Endothelial cell of umbilical vein (primary cell): ENCODE data around the gene AIDA. TPM values are rescaled to one million over a fixed set of nuclear protein-coding genes. Genes with fewer than 3 reads are reported as not detected.
"Not testable (repeated sequence)": the region's sequence is repeated elsewhere in the genome, so short reads cannot be mapped to it uniquely, and the experiment has no call there.

Source experiments
- BruUV-seq: library from RNA; stranded (reverse); fragments of 400-500 nt; replicated peaks from 2 replicates; lab custom pipeline; 2021; lab: Mats Ljungman, UMichigan
- CTCF ChIA-PET: fragments of 300-600, 350-600 bp; sonication (Branson Sonifier 250); formaldehyde crosslinking; loops from one replicate; lab custom pipeline; 2021; ENCODE audit warnings: antibody characterized with exemption, inconsistent platforms; lab: Charles Lee
- POLR2A ChIA-PET: fragments of 300-600, 350-600 bp; sonication (Branson Sonifier 250); formaldehyde crosslinking; loops from one replicate; lab custom pipeline; 2021; ENCODE audit warnings: antibody characterized with exemption, inconsistent platforms; lab: Charles Lee
- DNase-seq: peaks from one replicate; pipeline ENCODE4 v3.0.0-alpha.2; 2011; ENCODE audit warnings: low read depth, low spot score
- FAIRE-seq: peaks from 2 replicates; lab custom pipeline; 2011; peaks lifted over from hg19 to GRCh38; lab: Jason Lieb, UNC
- H2AFZ ChIP-seq: 2 replicates; pipeline ENCODE4 v1.6.0; 2012; ENCODE audit warnings: low read depth, low read length, control low read depth, inconsistent platforms
- H3K27ac ChIP-seq: 2 replicates; pipeline ENCODE4 v1.5.1; 2011; ENCODE audit warnings: low read depth, mild to moderate bottlenecking, control low read depth, low read length, moderate library complexity; ENCODE audit not compliant: insufficient read depth
- H3K27me3 ChIP-seq, 2 experiments: 2 replicates each; pipeline versions ENCODE4 v1.6.0 to v1.6.1; 2011; ENCODE audit warnings: low read length in 2 of 2, mixed read lengths in 1 of 2; ENCODE audit not compliant: control insufficient read depth in 2 of 2, insufficient read depth in 2 of 2
- H3K36me3 ChIP-seq, 2 experiments: 2 replicates in 1 of 2; 3 replicates in 1 of 2; pipeline ENCODE4 v1.5.1; 2011; ENCODE audit warnings: low read length in 2 of 2, mild to moderate bottlenecking in 1 of 2, moderate library complexity in 1 of 2; ENCODE audit not compliant: control insufficient read depth in 2 of 2, insufficient read depth in 2 of 2; ENCODE audit errors: extremely low read depth in 1 of 2
- H3K4me1 ChIP-seq: 3 replicates; pipeline ENCODE4 v1.5.1; 2011; ENCODE audit warnings: mild to moderate bottlenecking, low read length; ENCODE audit not compliant: control insufficient read depth, insufficient read depth; ENCODE audit errors: extremely low read depth
- H3K4me2 ChIP-seq: 2 replicates; pipeline ENCODE4 v1.6.1; 2011; ENCODE audit warnings: low read length, control low read depth, mixed read lengths; ENCODE audit not compliant: insufficient read depth
- H3K4me3 ChIP-seq, 3 experiments: fragments of 200-600 bp in 1 of 3; sonication (generic), shearing (Covaris generic) in 1 of 3; replicated peaks in 1 of 3; 2 replicates each; pipeline ENCODE4 v1.5.1; 2011 to 2016; ENCODE audit warnings: control low read depth in 3 of 3, low read length in 3 of 3, mild to moderate bottlenecking in 2 of 3, inconsistent platforms in 1 of 3, low read depth in 1 of 3, moderate library complexity in 1 of 3; ENCODE audit not compliant: insufficient read depth in 1 of 3
- H3K79me2 ChIP-seq: 2 replicates; pipeline ENCODE4 v1.6.0; 2012; ENCODE audit warnings: low read length, inconsistent platforms; ENCODE audit not compliant: control insufficient read depth, insufficient read depth
- H3K9ac ChIP-seq: replicated peaks from 2 replicates; pipeline ENCODE3; 2011; ENCODE audit warnings: low read length, control low read depth; ENCODE audit not compliant: insufficient read depth; ENCODE audit errors: extremely low read depth
- H3K9me1 ChIP-seq: replicated peaks from 3 replicates; pipeline ENCODE4 v1.6.0; 2011; ENCODE audit warnings: mild to moderate bottlenecking, low read length; ENCODE audit not compliant: control insufficient read depth, insufficient read depth; ENCODE audit errors: extremely low read depth
- H3K9me3 ChIP-seq: replicated peaks from 2 replicates; pipeline ENCODE4 v1.5.1; 2012; ENCODE audit warnings: low read length, inconsistent platforms; ENCODE audit not compliant: control insufficient read depth, insufficient read depth
- H4K20me1 ChIP-seq: replicated peaks from 2 replicates; pipeline ENCODE3; 2011; ENCODE audit warnings: mild to moderate bottlenecking, low read length; ENCODE audit not compliant: control insufficient read depth, insufficient read depth; ENCODE audit errors: extremely low read depth
- CTCF ChIP-seq, 2 donors: IDR thresholded peaks; 1 replicate in 1 of 2; 2 replicates in 1 of 2; pipeline ENCODE4 v1.5.1; 2011; ENCODE audit warnings: low read length in 2 of 2, mild to moderate bottlenecking in 2 of 2, moderate library complexity in 2 of 2, control low read depth in 1 of 2, inconsistent platforms in 1 of 2, low read depth in 1 of 2; ENCODE audit not compliant: insufficient read depth in 1 of 2; ENCODE audit errors: extremely low read depth in 1 of 2
- EZH2 ChIP-seq: IDR thresholded peaks from 2 replicates; pipeline ENCODE4 v1.6.1; 2012; ENCODE audit warnings: borderline replicate concordance, low read depth, mild to moderate bottlenecking, moderate library complexity, low read length, inconsistent platforms; ENCODE audit not compliant: severe bottlenecking
- FOS ChIP-seq: IDR thresholded peaks from 2 replicates; pipeline ENCODE4 v1.6.1; 2011; ENCODE audit warnings: mild to moderate bottlenecking, low read length, moderate library complexity, borderline replicate concordance; ENCODE audit not compliant: insufficient read depth
- GATA2 ChIP-seq: IDR thresholded peaks from 2 replicates; pipeline ENCODE4 v1.7.0; 2011; ENCODE audit warnings: low read depth, mild to moderate bottlenecking, moderate library complexity, mixed read lengths, low read length; ENCODE audit not compliant: insufficient read length, insufficient read depth
- JUN ChIP-seq: IDR thresholded peaks from 2 replicates; pipeline ENCODE4 v1.6.1; 2011; ENCODE audit warnings: borderline replicate concordance, low read depth; ENCODE audit not compliant: insufficient read length, insufficient read depth
- MAX ChIP-seq: IDR thresholded peaks from 2 replicates; pipeline ENCODE4 v1.6.1; 2011; ENCODE audit not compliant: insufficient read depth, insufficient read length
- MYC ChIP-seq: IDR thresholded peaks from one replicate; pipeline ENCODE4 v1.6.1; 2011; ENCODE audit warnings: mild to moderate bottlenecking, low read depth, low read length
- POLR2A ChIP-seq: IDR thresholded peaks from 2 replicates; pipeline ENCODE4 v1.6.1; 2012; ENCODE audit warnings: low read depth, mild to moderate bottlenecking, control low read depth, low read length
- POLR2AphosphoS5 ChIP-seq: IDR thresholded peaks from 2 replicates; pipeline ENCODE4 v1.6.1; 2012; ENCODE audit warnings: low read depth, mild to moderate bottlenecking, control low read depth, low read length, moderate library complexity; ENCODE audit not compliant: insufficient read depth
- dilution Hi-C: fragments of 300-500 bp; cut with MboI; formaldehyde crosslinking; loops from one replicate; pipeline ENCODE4 v1.15.0; 2019; ENCODE audit warnings: low sequenced_read_pairs; ENCODE audit not compliant: extremely low pct_ligation_motif_present
- intact Hi-C: fragments of 100-400 bp; cut with micrococcal nuclease; formaldehyde crosslinking; loops from one replicate; pipeline ENCODE4 v1.10.0; 2022
- polyA plus RNA-seq, 4 experiments: library from polyadenylated mRNA; depleted of rRNA in 3 of 4; stranded (reverse) in 3 of 4; unstranded in 1 of 4; fragments of >200 nt; gene quantifications; 2 replicates each; pipeline versions ENCODE4 v1.2.1 to v1.2.3, GENCODE V29; 2011 to 2012; ENCODE audit warnings: missing spikeins in 1 of 4
- total RNA-seq: library from RNA; stranded (reverse); gene quantifications from 2 replicates; pipeline ENCODE4 v1.2.3, GENCODE V29; 2021

The AIDA gene
- total and polyA plus RNA-seq, 2 donors (not counting 3 experiments of a cell fraction or from before 2014, with no cell fraction given), result 32.8 to 75.4 TPM

DNA sequence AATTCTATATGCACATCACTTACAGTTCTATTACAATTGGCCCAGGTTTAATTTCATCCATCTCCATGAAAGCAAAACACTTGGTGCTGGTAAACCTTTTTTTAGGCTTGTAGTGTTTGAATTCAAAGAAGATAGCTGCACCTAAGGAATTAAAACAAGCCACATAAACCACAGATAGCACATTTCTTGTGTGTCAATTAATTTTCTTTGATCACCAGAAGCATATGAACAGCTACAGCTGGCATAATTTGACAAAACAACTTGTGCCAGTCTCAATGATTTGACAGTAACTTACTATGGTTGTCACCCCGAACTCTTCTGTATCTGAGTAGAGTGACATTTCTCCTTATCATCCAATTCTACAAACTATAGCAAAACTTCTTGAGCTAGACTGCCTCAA lies 42.2 kb downstream of the AIDA start:
- POLR2A ChIA-PET, result no interaction called here
- Histone ChIP-seq H3K27ac (no peak overlapping the region), H3K4me1 (no peaks in the 10 kb centered on the region), H3K4me3 (no peak overlapping the region), H4K20me1 (no peaks in the 10 kb centered on the region), H3K27me3 (no peaks in the 10 kb centered on the region), H3K36me3 (peaks cover 18 to 19% of the 10 kb centered on the region in 2 experiments), H3K79me2 (no peaks in the 10 kb centered on the region), H3K9me3 (no peaks in the 10 kb centered on the region), H3K4me2 (no peak overlapping the region), H3K9ac (no peak overlapping the region), H2AFZ (no peak overlapping the region), H3K9me1 (no peaks in the 10 kb centered on the region)
- intact Hi-C loops, result no loop called here
- CTCF ChIA-PET, result interaction anchor here (1.5 to 2.0 kb wide), 3 partner anchors 12 to 205 kb away, joined by 3 to 7 read pairs (median 5); no protein-coding TSS in a partner anchor
- FAIRE-seq (no peak), DNase-seq (no peak)
- TF ChIP-seq CTCF (IDR thresholded peaks at IDR 0.05; ENCODE audit: extremely low read depth in 1 of 2, insufficient read depth in 1 of 2, low read depth in 1 of 2, low read length in 2 of 2) (no peak), FOS (no peak), MYC (no peak), GATA2 (no peak), MAX (no peak), JUN (no peak), POLR2AphosphoS5 (no peak), POLR2A (no peak), EZH2 (no peak)
- dilution Hi-C loops, result no loop called here
- no TSS peak for BruUV-seq

GRCh38 chr1:222669107-222669506 lies 43.2 kb downstream of the AIDA start:
- H3K79me2 ChIP-seq, H3K27me3 ChIP-seq, H4K20me1 ChIP-seq, H3K4me1 ChIP-seq, H3K27ac ChIP-seq, intact Hi-C loops, H2AFZ ChIP-seq, POLR2A ChIA-PET, FAIRE-seq, dilution Hi-C loops, CTCF ChIA-PET, H3K9ac ChIP-seq, H3K4me2 ChIP-seq, H3K4me3 ChIP-seq, H3K9me3 ChIP-seq, BruUV-seq, DNase-seq, H3K9me1 ChIP-seq: not testable (repeated sequence)
- peaks cover 17 to 22% of the 10 kb centered on the region in 2 experiments for H3K36me3 ChIP-seq

GRCh38 chr1:222668184-222668583 lies 44.1 kb downstream of the AIDA start:
- dilution Hi-C loops, H3K27ac ChIP-seq, CTCF ChIA-PET: not testable (repeated sequence)

More at GRCh38 chr1:222668184-222668583, 44.1 kb downstream of the AIDA start:
- POLR2A ChIA-PET, H4K20me1 ChIP-seq, H3K4me1 ChIP-seq, DNase-seq, H3K4me3 ChIP-seq, H3K79me2 ChIP-seq, FAIRE-seq, H2AFZ ChIP-seq, H3K9me1 ChIP-seq, H3K27me3 ChIP-seq, H3K9me3 ChIP-seq, H3K9ac ChIP-seq, H3K4me2 ChIP-seq, BruUV-seq, intact Hi-C loops: not testable (repeated sequence)
- peaks cover 15 to 28% of the 10 kb centered on the region in 2 experiments for H3K36me3 ChIP-seq
